Measurements from ENCODE around the gene SLFN12.
A peak's percentile ranks its signal among the peaks of the same experiment; 100 is the strongest.

DNA sequence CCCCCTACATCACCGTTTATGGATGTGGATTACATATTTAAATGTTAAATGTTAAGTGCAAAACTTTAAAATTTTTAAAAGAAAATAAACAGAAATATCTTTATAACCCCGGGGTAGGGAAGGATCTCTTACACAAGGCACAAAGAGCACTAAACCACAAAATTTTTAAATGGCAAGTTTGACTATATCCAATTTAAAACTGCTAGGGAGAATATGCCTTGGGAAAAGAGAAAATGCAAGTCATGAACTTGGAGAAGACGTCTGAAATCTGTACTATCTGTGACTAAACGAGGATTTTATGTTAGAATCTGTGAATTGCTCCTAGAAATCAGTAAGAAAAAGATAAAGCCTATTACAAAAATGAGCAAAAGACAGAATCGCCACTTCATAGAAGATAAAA, 44.9 kb upstream of the SLFN12 start:
- TF ChIP-seq POLR2AphosphoS5 (IDR thresholded peaks at IDR 0.05; ENCODE audit: borderline replicate concordance, low read depth, low read length) (peak; percentile 36; the same call in 1 of the 2 replicates), EZH2 (IDR thresholded peaks at IDR 0.05) (no peak), FOXP2 (optimal IDR thresholded peaks at IDR 0.05; ENCODE audit: control extremely low read depth, extremely low read length, insufficient read depth) (no peak)

Measured in SK-N-MC (cell line).